Measurements from ENCODE around the gene OTOS. TPM values are rescaled to one million over a fixed set of nuclear protein-coding genes. Genes with fewer than 3 reads are reported as not detected.

The OTOS gene
- total and polyA plus RNA-seq, 4 donors: not detected

DNA sequence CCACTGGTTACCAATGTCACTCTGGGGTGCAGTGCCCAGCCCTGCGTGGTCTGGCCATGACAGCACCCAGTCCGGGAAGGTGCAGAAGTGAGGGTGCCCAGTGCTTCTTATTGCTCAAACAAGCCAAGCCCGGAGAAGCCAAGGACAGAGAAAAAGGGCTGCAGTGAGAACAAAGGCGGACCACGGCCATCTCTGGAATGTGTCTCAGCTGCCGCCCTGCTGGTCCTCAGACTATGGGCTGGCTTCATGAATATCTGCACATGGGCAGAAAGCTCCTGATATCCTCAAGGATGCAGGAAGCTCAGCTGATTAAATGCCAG is 33.0 kb downstream of the OTOS start:
- TF ChIP-seq, protein P1, sequence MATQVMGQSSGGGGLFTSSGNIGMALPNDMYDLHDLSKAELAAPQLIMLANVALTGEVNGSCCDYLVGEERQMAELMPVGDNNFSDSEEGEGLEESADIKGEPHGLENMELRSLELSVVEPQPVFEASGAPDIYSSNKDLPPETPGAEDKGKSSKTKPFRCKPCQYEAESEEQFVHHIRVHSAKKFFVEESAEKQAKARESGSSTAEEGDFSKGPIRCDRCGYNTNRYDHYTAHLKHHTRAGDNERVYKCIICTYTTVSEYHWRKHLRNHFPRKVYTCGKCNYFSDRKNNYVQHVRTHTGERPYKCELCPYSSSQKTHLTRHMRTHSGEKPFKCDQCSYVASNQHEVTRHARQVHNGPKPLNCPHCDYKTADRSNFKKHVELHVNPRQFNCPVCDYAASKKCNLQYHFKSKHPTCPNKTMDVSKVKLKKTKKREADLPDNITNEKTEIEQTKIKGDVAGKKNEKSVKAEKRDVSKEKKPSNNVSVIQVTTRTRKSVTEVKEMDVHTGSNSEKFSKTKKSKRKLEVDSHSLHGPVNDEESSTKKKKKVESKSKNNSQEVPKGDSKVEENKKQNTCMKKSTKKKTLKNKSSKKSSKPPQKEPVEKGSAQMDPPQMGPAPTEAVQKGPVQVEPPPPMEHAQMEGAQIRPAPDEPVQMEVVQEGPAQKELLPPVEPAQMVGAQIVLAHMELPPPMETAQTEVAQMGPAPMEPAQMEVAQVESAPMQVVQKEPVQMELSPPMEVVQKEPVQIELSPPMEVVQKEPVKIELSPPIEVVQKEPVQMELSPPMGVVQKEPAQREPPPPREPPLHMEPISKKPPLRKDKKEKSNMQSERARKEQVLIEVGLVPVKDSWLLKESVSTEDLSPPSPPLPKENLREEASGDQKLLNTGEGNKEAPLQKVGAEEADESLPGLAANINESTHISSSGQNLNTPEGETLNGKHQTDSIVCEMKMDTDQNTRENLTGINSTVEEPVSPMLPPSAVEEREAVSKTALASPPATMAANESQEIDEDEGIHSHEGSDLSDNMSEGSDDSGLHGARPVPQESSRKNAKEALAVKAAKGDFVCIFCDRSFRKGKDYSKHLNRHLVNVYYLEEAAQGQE (IDR thresholded peaks at IDR 0.05): no peak
- TF ChIP-seq SP1 (IDR thresholded peaks at IDR 0.05) (no peak), NR2F2 (IDR thresholded peaks at IDR 0.05) (no peak), JUND (IDR thresholded peaks at IDR 0.05) (no peak), EGR1 (IDR thresholded peaks at IDR 0.05; ENCODE audit: low read depth in 2 of 2) (no peak), RAD21 (IDR thresholded peaks at IDR 0.05) (no peak), HNF4G (IDR thresholded peaks at IDR 0.05) (no peak), GABPA (IDR thresholded peaks at IDR 0.05 in 1 of 2, conservative IDR thresholded peaks at IDR 0.05 in 1 of 2) (no peak), FOXA2 (IDR thresholded peaks at IDR 0.05) (no peak), FOXA1 (IDR thresholded peaks at IDR 0.05) (no peak), TAF1 (conservative IDR thresholded peaks at IDR 0.05) (no peak)
- TF ChIP-seq, protein P2, sequence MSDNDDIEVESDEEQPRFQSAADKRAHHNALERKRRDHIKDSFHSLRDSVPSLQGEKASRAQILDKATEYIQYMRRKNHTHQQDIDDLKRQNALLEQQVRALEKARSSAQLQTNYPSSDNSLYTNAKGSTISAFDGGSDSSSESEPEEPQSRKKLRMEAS (IDR thresholded peaks at IDR 0.05): no peak
- TF ChIP-seq, protein P3, sequence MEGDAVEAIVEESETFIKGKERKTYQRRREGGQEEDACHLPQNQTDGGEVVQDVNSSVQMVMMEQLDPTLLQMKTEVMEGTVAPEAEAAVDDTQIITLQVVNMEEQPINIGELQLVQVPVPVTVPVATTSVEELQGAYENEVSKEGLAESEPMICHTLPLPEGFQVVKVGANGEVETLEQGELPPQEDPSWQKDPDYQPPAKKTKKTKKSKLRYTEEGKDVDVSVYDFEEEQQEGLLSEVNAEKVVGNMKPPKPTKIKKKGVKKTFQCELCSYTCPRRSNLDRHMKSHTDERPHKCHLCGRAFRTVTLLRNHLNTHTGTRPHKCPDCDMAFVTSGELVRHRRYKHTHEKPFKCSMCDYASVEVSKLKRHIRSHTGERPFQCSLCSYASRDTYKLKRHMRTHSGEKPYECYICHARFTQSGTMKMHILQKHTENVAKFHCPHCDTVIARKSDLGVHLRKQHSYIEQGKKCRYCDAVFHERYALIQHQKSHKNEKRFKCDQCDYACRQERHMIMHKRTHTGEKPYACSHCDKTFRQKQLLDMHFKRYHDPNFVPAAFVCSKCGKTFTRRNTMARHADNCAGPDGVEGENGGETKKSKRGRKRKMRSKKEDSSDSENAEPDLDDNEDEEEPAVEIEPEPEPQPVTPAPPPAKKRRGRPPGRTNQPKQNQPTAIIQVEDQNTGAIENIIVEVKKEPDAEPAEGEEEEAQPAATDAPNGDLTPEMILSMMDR (IDR thresholded peaks at IDR 0.05; ENCODE audit: low read depth, low read length, missing input control): no peak
- TF ChIP-seq, protein P4, sequence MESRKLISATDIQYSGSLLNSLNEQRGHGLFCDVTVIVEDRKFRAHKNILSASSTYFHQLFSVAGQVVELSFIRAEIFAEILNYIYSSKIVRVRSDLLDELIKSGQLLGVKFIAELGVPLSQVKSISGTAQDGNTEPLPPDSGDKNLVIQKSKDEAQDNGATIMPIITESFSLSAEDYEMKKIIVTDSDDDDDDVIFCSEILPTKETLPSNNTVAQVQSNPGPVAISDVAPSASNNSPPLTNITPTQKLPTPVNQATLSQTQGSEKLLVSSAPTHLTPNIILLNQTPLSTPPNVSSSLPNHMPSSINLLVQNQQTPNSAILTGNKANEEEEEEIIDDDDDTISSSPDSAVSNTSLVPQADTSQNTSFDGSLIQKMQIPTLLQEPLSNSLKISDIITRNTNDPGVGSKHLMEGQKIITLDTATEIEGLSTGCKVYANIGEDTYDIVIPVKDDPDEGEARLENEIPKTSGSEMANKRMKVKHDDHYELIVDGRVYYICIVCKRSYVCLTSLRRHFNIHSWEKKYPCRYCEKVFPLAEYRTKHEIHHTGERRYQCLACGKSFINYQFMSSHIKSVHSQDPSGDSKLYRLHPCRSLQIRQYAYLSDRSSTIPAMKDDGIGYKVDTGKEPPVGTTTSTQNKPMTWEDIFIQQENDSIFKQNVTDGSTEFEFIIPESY (IDR thresholded peaks at IDR 0.05): no peak
- no peak overlapping the region for H3K4me3 ChIP-seq (ENCODE audit: low read depth in 1 of 3, low read length in 3 of 3)
- DNase-seq (ENCODE audit: low spot score): no peak
- no peaks in the 10 kb centered on the region for H3K36me3 ChIP-seq (ENCODE audit: control insufficient read depth in 4 of 4, insufficient read depth in 3 of 4, low read depth in 1 of 4, low read length in 3 of 4)
- H3K9me3 ChIP-seq (ENCODE audit: control insufficient read depth in 4 of 4, low read length in 3 of 4): no peaks in the 10 kb centered on the region
- H3K27me3 ChIP-seq (ENCODE audit: control insufficient read depth in 4 of 4, insufficient read depth in 4 of 4, low read length in 3 of 4): no peaks in the 10 kb centered on the region
- H3K9ac ChIP-seq (ENCODE audit: low read depth in 1 of 2, low read length in 2 of 2): no peak overlapping the region
- no peak overlapping the region for H3K27ac ChIP-seq (ENCODE audit: low read depth in 1 of 2, low read length in 2 of 2)
- H3K4me1 ChIP-seq (ENCODE audit: control insufficient read depth in 4 of 4, insufficient read depth in 4 of 4, low read length in 3 of 4): no peaks in the 10 kb centered on the region
- WGBS: 69% methylated on average over 6 of the region's 6 CpGs

DNA sequence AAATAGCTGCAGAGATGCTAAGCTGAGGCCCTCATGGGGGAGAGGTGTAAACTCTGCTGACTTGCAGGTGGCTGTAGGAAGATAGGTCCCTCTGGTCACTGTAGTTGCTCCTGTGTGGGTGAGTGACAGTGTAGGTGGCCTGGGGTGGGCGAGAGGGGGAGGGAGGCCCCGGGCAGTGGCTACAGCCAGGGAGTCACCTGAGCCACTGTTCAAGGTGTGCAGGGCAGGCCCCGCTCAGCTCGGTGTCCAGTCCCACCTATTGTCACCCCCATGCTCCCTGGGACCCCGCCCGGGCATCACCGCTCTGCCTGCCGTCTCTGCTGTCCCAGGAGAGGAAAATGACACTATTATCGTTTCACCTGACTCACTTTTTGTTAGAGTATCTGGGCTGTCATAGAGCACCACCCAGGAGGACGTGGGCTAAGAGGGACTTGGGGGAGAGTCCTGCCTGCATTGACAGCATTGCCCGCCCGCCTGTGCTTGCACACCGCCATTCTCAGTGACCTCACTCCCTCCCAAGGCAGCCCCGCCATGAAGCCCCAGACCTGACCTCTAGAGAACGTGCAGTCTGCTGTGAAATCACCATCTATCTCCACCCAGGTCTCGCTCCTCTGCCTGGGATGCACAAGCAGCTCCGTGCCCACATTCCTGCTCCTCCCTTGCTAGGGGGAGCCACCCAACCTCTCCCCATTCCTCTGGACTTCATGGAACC is 33.5 kb downstream of the OTOS start:
- no peaks in the 10 kb centered on the region for H3K36me3 ChIP-seq (ENCODE audit: control insufficient read depth in 4 of 4, insufficient read depth in 3 of 4, low read depth in 1 of 4, low read length in 3 of 4)
- WGBS: 67% methylated on average over 17 of the region's 17 CpGs
- H3K4me3 ChIP-seq (ENCODE audit: low read depth in 1 of 3, low read length in 3 of 3): no peak overlapping the region
- TF ChIP-seq RXRA (IDR thresholded peaks at IDR 0.05): no peak
- TF ChIP-seq HNF4G (IDR thresholded peaks at IDR 0.05): no peak
- no peak for TF ChIP-seq EGR1 (IDR thresholded peaks at IDR 0.05; ENCODE audit: low read depth in 2 of 2)
- no peak for TF ChIP-seq YY1 (IDR thresholded peaks at IDR 0.05)
- no peak for TF ChIP-seq FOXA2 (IDR thresholded peaks at IDR 0.05)
- TF ChIP-seq HNF4A (conservative IDR thresholded peaks at IDR 0.05): no peak
- no peak for TF ChIP-seq SP1 (IDR thresholded peaks at IDR 0.05)
- no peak for TF ChIP-seq RAD21 (IDR thresholded peaks at IDR 0.05)
- TF ChIP-seq, protein P2 (IDR thresholded peaks at IDR 0.05): no peak
- no peak for TF ChIP-seq NR2F2 (IDR thresholded peaks at IDR 0.05)
- TF ChIP-seq, protein P1 (IDR thresholded peaks at IDR 0.05): no peak
- TF ChIP-seq JUND (IDR thresholded peaks at IDR 0.05): no peak
- TF ChIP-seq GABPA (IDR thresholded peaks at IDR 0.05 in 1 of 2, conservative IDR thresholded peaks at IDR 0.05 in 1 of 2): no peak
- no peak for TF ChIP-seq TAF1 (conservative IDR thresholded peaks at IDR 0.05)
- TF ChIP-seq, protein P5, sequence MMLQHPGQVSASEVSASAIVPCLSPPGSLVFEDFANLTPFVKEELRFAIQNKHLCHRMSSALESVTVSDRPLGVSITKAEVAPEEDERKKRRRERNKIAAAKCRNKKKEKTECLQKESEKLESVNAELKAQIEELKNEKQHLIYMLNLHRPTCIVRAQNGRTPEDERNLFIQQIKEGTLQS (IDR thresholded peaks at IDR 0.05): no peak
- no peaks in the 10 kb centered on the region for H3K4me1 ChIP-seq (ENCODE audit: control insufficient read depth in 4 of 4, insufficient read depth in 4 of 4, low read length in 3 of 4)
- H3K27me3 ChIP-seq (ENCODE audit: control insufficient read depth in 4 of 4, insufficient read depth in 4 of 4, low read length in 3 of 4): peaks cover 0 to 3% (median 0%) of the 10 kb centered on the region in 4 donors
- H3K9me3 ChIP-seq (ENCODE audit: control insufficient read depth in 4 of 4, low read length in 3 of 4): no peaks in the 10 kb centered on the region
- H3K27ac ChIP-seq (ENCODE audit: low read depth in 1 of 2, low read length in 2 of 2): no peak overlapping the region
- H3K9ac ChIP-seq (ENCODE audit: low read depth in 1 of 2, low read length in 2 of 2): no peak overlapping the region
- DNase-seq (ENCODE audit: low spot score): no peak

All from liver (tissue), 9 donors.